ENCODE data around the gene MPHOSPH9.

Gene MPHOSPH9

GRCh38 chr12:123150744-123151456 is 82.0 kb downstream of the MPHOSPH9 start, which contains the start of gene PITPNM2:
Gene PITPNM2, minus strand, starts transcription at chr12:123151090. Its CDS starts 116,500 bp downstream, at chr12:123034590.
- peak; percentile 38 for DNase-seq (ENCODE audit: low spot score)

DNA sequence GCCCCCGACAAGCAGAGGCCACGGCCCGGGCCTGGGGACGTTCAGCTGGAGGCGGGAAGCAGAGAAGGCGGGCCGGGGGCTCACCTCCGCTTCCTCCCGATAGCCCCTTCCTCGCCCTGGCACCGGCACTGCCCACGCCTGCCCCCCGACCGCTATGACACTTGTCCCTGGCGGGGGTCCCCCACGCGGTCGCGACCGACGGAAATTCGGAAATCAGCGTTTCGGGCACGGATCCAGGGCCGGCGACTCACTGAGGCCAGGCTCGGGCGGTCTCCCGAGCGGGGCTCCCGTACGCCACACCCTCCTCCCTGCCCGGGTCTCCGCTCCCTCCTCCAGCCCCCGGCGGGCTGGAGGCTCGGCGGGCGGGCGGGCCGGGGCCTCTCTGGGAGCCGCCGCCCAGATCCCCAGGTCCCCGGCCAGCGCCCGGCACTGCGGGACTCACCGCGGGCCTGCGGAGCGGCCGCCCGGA is 82.6 kb downstream of the MPHOSPH9 start:
- peak; percentile 27 for DNase-seq (ENCODE audit: low spot score)

DNA sequence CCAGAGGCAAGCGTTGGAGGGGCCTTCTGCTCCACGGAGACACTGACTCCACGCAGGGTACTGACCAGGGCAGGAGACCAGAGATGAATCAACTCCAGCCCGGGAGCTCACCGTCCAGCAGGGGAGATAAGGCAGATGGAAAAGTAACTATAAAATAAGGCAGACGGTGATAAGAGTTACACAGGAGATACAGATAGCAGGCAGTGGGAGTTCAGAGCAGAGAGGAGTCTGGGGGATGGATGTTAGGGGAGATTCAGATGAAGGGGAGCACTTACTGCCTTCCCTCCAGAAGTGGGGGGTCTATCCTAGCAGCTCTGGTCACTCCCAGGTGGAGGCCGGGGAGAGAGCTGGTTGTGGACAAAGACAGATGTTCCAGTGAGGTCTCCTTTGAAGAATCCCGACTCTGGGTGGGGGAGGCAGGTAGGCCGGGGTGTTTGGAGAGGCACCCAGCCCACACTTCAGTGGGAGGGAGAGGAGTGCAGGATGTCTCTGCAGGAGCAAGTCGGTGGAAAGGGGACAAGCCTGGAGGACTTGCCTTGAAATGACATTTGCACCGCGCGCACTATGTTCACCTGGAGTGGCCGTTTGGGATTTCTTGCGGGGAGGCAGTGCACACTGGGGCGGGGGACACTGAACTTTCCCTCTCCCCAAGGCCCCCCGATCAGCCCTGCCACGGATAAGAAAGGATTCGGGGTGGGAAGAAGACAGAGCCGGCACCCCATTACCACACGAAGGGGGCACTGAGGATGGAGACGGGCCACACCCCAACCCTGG is 83.3 kb downstream of the MPHOSPH9 start:
- DNase-seq (ENCODE audit: low spot score), result no peak

- DNase-seq (ENCODE audit: low spot score), result no peak
These were observed 83.9 kb downstream of the MPHOSPH9 start for GRCh38 chr12:123149088-123149487.

DNA sequence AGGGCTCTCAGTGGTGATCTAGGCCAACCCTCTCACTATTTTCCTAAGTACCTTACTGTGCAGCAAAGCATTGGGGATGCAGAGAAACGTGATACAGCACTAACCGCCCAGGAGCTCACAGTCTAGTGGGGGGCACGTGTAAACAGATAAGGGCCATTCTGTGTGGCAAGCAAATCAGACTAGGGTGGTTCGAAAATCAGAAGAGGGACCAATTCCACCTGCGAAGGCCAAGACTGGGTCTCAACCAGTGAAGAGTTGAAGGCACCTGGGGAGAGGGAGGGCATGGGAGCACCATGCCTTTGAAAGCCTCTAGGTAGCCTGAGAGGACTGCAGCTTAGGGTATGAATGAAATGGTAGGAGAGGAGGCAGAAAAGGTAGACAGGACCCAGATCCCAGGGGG is 84.3 kb downstream of the MPHOSPH9 start:
- no peak for DNase-seq (ENCODE audit: low spot score)

- DNase-seq (ENCODE audit: low spot score), result no peak
These were observed 84.7 kb downstream of the MPHOSPH9 start for GRCh38 chr12:123148223-123148622.

DNA sequence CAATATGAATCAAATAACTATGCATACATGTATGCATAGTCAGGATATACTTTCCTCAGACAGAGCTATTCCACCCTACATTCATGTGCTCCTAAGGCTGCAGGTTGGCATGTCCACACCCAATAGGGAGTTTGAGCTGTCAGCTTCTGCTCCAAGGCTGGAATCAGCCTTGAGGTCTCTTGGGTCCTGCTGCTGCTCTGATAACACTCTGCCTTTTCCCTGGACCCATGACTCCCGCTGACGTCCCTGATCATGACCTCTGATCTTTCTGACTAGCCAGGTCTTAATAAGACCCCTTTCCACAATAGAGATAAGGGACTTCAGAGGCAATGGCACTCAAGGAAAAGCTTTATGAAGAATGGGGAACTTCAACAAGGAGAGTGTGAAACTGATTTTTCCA is 87.7 kb downstream of the MPHOSPH9 start:
- no peak for DNase-seq (ENCODE audit: low spot score)

GRCh38 chr12:123143736-123144461 is 89.0 kb downstream of the MPHOSPH9 start:
- no peak for DNase-seq (ENCODE audit: low spot score)

DNA sequence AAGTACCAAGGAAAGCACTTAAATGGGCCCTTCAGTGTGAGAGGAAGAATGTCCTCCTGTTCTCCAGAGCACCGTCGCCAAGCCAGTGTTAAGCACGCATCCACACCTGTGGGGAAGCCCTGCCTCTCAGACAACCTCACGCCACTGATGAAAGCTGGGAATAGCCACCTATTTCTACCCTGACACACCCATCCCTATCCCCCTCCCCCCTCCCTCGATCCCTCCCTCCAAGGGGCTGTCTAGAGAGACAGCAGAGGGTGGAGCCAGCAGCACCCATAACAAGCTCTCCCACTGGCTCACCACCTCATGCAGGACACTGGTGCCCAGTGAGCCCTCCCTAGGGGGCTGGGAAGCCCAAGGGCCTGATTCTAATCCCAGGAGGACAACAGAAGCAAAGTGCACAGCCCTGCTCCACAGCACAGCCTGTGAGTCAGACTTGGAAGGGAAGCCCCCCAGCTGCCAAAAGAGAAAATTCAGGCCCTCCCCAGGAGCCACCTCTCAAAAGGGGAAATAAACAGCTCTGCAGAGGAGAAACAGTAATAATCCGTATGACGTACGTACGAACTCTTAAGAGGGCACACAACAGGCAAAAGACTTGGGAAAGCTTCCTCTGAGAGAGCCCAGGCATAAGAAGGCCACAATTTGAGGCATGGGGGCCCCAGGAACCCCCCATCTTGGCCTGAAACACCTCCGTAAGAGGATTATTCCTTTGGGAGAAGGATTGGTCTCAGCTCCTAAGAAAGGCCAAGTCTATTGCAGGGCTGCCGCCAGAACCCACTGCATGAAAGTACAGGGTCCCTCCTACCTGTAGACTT is 89.8 kb downstream of the MPHOSPH9 start:
- no peak for DNase-seq (ENCODE audit: low spot score)

DNA sequence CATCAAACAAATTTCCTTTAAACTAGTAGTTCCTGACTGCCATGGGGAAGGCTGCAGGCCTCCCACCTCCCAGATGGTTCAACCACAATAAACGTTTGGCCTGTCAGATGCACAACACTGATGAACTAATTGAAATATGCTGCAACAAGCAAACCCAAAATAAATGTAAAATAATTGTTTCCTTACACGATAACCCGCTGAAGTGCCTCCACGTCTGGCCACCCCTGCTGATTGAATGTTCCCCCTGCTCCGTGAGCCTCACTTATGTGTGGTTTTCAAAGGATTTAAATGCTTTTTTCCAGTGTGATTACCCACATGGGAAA is 90.5 kb downstream of the MPHOSPH9 start:
- DNase-seq (ENCODE audit: low spot score), result no peak

- no peak for DNase-seq (ENCODE audit: low spot score)
These were observed 91.1 kb downstream of the MPHOSPH9 start for GRCh38 chr12:123141615-123142517.

- DNase-seq (ENCODE audit: low spot score), result no peak
These were observed 92.0 kb downstream of the MPHOSPH9 start for GRCh38 chr12:123140676-123141614.

GRCh38 chr12:123139926-123140675 is 92.8 kb downstream of the MPHOSPH9 start:
- no peak for DNase-seq (ENCODE audit: low spot score)

DNA sequence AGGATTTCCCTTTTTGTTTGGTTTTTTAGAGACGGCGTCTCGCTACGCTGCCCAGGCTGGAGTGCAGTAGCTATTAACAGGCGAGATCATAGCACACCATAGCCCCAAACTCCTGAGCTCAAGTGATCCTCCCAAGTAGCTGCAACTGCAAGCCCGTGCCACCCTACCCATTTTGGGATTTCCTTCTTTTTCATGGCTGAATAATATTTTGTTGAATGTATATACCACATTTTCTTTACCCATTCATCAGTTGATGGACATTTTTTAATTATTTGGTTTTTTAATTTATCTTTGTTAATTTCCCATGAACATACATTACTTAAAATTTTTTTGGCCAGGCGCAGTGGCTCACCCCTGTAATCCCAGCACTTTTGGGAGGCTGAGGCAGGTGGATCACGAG is 97.3 kb downstream of the MPHOSPH9 start:
- DNase-seq (ENCODE audit: low spot score), result no peak

- no peak for DNase-seq (ENCODE audit: low spot score)
These were observed 98.1 kb downstream of the MPHOSPH9 start for GRCh38 chr12:123134826-123135225.

DNA sequence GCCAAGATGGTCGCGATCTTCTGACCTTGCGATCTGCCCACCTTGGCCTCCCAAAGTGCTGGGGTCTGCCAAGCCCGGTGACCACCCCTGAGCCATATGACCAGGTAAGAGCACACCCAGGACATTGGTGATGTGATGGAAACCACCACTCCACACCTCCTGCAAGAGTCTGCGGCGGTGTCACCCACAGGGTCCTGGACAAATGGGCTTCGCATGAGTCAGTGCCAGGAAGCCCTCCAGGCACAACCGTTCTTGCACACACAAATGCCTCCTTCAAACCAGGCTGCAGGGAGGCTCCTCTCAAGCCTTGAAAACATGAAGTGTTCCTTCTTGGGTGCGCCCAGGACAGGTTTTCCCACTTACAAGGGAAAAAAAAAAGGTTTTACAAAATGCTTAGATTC is 98.7 kb downstream of the MPHOSPH9 start:
- DNase-seq (ENCODE audit: low spot score), result no peak

- DNase-seq (ENCODE audit: low spot score), result no peak
These were observed 99.2 kb downstream of the MPHOSPH9 start for GRCh38 chr12:123133701-123134100.

DNA sequence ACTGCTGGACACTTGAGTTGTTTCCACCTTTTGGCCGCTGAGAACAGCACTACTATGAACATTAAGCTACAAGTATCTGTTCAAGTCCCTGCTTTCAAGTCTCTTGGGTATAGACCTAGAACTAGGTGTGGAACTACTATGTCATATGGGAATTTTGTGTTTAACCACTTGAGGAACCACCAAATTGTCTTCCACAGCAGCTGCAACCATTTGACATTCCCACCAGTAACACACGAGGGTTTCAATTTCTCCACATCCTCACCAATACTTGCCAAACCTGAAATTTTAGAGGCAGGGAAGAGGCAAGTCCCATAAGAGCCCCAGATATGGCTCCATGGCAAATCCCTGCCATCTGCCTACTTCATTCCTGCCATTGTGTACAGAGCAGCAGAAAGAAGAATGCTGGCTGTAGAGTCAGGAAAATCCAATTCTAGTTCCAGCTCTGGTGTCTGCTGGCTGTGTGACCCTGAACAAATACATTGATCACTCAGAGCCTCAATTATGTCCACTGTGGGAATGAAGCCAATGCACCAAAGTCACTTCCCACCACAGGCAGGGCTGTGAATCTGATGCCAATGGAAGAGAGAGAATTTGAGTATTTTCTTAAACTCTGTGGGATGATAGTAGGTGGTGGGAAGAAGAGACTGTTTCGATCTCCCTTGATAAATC is 99.9 kb downstream of the MPHOSPH9 start:
- no peak for DNase-seq (ENCODE audit: low spot score)
